ENCODE measurements around the gene MACROD1.

- TF ChIP-seq CTCF (IDR thresholded peaks at IDR 0.05; ENCODE audit: insufficient read depth, low read length, poor library complexity, severe bottlenecking) (no peak), EZH2phosphoT487 (conservative IDR thresholded peaks at IDR 0.05; ENCODE audit: low read length) (no peak)
These were observed 38.4 kb downstream of the MACROD1 start for GRCh38 chr11:64127267-64128072.
